Fibroblast of gingiva (primary cell): Measurements from ENCODE around the gene GRK5.
"Not testable (repeated sequence)": the region's sequence is repeated elsewhere in the genome, so short reads cannot be mapped to it uniquely, and the experiment has no call there.

Source experiments
- DNase-seq: peaks from one replicate; pipeline ENCODE4 v3.0.0-alpha.2; 2011; ENCODE audit warnings: low read depth

Gene GRK5

DNA sequence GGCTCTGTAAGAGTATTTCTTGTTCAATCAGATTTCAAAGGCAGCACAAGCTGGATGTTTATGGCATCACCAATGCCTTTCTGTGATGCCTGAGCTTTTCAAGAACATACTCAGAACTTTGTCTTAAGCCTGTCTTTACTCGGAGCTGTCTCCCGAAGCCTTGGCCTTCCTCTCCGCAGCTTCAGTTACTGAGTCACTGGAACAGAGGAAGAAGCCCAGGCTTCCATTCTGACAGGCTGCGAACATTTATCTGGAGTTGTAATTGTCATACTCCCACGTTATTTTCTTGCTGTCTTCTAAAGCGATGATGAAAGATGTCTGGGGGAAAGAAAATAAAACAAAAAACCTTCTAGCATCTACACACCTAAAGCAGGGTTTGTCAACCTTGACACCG, 43.9 kb downstream of the GRK5 start:
- no peak for DNase-seq

DNA sequence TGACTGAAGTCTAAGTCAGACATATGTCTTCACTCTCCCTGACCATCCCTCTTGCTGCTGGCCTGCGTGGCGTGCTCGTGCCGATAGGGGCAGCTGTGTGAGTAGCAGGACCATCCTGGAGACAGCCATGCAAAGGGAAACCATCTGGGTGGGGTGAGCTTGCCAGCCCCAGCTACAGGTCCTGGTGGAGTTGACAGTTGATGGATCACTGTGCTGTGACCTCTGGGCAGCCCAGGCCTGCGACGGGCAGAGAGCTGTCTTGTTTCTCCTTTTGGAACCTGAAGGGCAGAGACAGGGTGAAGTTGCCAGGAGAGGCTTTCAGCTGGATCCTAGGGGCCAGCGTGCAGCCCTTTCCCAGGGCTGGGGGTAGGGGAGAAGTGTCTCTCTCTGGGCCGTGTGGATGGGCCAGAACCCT, 44.7 kb downstream of the GRK5 start:
- peak; percentile 42 for DNase-seq

DNA sequence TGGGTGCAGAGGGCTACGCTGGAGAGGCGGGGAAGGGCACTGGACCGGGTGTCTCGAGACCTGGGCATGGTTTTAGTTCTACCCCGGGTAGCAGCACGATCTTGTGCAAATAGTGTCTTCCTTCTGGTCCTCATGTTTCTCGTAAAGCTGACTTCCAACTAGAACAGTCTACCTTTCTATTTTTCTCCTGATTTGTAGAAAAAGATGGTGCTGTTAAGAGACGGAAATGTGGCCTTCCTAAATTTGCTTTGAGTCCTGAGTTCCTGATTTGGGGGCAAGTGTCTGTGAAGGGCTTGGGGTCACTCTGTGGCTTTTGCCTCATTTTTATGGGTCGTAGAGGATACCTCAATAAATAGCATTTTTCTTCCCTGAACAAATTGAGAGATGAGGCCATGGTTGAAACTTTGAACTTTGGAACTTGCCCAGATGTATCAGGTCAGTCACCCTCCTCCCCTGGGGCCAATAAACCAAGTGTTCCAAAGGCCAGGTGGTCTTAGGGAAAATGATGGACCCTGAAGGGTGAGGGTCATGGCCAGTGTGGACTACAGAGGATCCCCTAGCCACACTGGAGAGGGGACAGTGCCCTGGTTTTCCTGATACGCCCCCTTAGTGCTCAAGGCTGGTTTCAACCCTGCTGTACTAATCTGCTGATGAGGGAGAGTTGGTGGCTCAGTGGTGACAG, 45.2 kb downstream of the GRK5 start:
- no peak for DNase-seq

DNA sequence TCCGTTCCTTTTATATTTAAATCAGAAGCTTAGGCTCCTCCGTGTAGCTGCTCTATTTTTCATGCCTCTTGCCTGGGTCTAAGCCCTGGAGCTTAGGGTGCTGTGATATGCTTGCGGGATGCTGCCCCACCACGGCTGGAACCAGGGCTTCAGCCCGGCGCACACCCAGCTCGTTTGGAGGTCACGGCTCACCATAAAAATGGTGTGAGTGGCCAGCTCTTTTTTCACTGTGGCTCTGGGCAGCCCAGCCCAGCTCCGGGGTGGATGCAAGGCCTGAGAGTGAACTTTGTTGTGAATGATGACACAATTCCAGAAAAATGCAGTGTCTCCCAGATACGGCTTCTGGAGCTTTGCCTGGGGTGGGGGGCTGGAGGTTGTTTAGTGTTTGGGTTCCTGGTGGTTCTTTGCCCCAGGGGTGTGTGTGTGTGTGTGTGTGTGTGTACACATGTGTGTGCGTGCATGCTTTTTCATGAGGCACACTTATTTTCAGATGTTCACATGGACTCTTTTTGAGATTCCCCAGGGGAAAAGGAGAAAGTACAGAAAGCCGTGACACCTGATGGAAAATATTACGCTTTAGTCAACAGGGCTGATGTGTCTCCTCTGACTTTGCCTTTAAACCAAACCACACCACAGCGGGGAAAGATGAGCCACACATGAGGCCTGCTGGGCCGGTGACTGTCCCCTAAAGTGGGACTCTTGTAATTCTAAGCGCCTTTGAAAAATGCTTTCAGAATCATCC, 46.2 kb downstream of the GRK5 start:
- DNase-seq: peak; percentile 96

DNA sequence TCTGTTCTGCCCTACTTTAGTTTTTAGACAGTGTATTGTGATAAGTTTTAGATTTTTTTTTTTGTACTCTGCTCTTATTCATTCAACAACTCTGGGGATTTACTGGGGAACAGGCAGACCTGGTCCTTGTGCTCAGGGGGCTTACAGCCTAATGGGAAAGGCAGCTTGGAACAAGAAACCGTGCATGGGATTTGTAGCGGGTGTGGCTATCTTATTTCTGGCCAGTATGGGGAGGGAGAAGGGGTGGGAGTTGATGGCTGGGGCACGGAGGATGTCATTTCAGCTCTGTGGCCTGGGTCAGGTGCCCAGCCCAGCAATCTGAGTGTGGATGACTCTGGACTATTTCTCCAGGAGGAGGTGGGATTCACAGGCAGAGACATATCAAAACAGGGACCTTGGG, 47.0 kb downstream of the GRK5 start:
- DNase-seq: no peak

DNA sequence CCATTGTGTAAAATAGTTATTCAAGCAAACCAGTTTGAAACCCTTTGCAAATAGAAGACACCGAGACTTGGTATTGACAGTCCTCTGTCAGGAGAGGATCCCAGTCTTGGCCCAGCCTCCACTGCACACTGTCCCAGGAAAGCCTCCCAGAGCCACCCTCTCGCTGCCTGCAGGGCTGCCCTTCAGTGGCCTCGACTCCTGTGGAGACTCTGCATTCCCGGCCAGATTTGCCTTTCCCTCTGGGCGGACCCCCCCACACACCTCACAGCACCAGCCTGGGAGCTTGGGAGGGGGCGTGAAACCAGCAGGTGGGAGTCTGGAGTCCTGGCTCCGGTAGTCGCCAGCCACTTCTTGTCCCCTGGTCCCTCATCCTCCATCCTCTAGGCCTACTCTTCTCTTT, 48.7 kb downstream of the GRK5 start:
- no peak for DNase-seq

DNA sequence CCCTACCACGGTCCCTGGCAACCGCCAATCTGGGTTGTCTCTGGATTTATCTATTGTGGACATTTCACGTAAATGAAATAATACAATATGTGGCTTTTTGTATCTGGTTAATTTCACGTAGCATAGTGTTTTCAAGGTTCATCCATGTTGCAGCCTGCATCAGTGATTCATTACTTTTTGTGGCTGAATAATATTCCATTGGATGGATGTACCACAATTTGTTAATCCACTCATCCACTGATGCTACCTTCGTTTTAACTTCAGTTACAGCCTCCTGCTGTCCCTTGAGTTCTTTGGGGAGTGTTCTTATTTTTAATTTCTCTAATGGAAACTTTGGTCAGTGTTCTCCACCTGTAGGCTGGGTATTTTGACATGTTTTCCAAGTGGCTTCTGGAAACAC, 49.5 kb downstream of the GRK5 start:
- DNase-seq: no peak

DNA sequence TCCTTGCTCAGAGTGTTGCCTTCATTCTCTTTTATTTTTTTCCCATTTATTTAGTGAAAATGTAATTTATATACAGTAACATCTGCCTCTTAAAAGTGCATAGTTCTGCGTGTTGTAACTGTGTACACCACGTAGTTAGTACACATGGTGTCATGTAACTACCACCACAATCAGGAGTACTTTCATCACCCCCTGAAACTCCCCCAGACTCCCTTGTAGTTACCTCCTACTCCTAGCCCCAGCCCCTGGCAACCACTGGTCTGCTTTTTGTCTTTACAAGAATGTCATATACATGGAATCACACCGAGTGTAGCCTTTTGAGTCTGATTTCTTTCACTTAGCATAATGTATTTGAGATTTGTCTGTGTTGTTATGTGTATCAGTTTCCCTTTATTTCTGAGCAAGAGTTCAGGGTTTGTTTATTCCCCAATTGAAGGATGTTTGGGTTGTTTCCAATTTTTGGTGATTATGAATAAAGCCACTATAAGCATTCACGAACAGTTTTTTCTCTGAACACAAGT, 50.6 kb downstream of the GRK5 start:
- no peak for DNase-seq

DNA sequence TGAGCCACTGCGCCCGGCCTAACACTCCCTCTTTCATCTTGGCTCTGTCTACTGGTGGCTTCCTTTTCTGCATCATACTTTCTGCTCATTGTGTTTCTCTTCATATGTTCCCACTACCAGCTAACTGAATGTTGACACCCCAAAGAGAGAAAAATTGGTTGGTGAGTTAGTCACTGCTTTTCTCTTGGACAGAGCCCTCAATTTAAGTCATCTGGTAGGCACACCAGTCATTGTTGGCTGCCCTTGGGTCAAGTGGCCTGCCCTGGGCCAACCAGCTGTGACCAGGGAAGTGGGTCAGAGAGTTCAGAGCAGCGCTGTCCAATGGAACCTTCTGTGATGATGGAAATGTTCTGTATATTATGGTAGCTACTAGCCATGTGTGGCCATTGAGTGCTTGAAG, 52.0 kb downstream of the GRK5 start:
- DNase-seq: no peak

DNA sequence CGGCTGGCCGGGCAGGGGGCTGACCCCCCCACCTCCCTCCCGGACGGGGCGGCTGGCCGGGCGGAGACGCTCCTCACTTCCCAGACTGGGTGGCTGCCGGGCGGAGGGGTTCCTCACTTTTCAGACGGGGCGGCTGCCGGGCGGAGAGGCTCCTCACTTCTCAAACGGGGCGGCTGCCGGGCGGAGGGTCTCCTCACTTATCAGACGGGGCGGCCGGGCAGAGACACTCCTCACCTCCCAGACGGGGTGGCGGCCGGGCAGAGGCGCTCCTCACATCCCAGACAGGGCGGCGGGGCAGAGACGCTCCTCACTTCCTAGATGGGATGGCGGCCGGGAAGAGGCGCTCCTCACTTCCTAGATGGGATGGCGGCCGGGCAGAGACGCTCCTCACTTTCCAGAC, 53.6 kb downstream of the GRK5 start:
- DNase-seq: not testable (repeated sequence)

DNA sequence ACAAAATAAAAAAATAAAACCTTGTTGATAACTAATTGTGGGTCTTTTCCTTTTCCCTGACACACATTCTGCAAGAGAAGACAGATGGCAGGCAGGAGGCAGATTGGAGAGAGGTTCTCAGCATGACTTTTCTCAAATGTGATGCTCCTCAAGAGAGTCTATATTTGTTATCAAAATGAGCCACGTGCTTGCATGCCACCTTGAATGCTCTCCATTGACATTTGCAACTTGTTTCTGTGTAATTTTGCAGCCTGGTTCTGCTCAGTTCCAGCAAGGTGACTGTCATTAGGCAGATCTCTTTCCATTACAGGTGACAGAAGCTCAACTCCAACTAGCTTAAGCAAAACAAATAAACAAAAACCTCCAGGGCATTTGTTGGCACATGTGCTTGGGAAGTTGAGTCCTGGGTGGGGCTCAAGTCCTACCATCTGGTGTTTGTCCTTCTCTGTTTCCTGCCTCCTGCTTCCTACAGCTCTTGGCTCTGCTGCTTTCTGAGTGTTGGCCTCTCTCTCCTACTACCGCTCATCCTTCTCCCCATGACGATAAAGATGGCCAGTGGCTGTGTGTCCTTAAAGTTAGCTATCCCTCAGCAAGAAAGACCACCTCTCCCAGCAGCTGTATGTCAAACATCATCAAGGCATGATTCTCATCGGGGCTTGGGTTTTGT, 56.7 kb downstream of the GRK5 start:
- DNase-seq: peak; percentile 28

DNA sequence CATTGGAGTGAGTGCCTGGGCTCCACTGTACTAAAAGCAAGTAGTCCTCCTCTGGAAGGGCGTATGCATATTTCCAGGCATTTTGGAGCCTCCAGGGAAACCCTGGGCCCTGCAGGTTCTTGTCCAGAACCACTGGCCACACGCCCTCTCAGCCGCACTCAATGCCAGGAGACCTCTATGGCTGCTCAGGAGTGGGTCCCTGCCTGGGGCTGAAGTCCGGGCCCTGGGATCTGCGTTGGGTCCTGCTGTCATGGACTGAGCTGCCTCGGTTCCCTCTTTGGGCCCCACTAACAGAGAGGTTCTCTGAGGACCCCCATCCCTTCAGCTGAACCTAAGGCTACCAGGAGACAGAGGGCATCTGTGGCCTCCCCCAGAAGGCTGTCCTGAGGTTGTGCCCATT, 58.3 kb downstream of the GRK5 start:
- DNase-seq: no peak

DNA sequence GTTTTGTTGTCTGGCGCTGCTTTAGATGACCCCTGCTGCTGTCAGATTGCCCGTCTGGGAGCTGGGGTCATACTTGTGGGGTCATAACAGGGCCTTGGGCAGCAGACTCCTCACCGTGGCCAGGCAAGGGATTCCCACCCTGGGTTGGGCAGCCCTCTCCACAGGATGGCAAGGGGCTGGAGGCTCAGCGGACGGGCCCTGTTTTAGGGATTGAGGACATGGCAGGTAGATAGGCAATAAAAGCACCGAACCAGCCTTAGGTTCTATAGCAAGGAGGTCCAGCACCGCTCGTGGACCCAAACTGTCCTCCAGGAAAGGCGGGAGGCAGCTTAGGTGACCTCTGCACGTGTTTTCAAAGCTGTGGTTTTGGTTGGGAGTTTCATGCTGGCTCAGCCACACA, 60.0 kb downstream of the GRK5 start:
- no peak for DNase-seq

DNA sequence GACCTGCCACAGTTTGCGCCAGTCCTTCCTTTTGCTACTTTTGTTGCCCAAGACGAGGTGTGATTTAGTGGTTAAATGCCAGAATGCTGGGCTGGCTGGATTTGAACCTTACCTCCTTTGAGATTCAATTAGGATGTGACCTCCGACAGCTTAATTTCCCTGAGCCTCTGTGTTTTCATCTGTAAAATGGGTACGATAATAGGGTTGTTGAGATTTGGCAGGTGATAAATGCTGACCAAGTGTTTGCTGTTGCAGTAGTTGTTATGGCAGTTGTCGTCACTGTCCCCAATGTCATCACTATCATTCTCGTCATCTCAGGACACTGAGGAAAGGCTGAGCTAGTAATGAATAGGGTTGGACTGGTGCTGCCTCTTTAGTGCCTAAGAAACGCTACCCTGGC, 61.1 kb downstream of the GRK5 start:
- DNase-seq: no peak

DNA sequence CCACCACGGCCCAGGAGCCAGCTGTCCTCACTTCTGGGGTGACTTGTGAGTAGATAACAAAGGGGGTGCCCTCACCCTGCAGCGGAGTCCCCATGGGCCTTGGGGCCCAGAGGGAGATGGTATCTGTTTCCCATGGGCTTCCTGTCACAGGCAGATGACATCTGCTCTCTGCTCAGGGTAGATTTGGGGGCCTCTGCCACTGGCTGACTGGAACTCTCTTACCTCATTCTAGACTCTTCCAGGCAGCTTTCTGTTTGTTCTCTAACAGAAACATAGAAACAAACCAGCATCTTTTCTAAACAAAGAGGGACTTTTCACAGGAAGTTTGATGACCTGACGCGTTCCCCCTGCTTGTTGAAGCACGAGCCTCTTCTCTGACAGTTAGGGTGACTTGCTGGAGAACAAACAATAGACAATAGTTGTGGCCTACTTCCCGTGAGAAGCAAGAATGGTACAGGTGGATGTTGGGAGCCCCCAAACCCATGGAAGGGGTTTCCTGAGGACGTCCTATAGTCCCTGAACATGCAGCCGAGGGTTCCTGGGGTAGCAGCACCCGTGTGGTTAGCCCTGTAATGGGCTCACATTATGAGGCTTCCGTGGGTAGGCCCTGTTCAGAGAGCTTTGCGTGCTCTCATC, 61.6 kb downstream of the GRK5 start:
- DNase-seq: no peak

DNA sequence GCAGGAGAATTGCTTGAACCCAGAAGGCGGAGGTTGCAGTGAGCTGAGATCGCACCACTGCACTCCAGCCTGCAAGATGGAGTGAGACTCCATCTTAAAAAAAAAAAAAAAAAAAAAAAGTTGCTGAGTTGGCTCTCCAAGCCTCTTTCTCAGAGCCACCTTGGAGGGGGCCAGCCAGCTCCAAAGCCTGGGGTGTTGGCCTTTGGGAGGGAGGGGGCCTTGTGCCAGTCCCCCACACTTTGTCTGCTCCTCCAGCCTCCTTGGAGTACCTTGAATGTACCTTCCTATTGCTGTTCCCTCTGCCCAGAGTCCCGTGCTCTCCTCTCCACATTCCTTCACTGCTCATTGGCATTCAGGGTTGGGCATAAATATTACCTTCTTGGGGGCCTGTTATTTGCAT, 62.4 kb downstream of the GRK5 start:
- DNase-seq: no peak

DNA sequence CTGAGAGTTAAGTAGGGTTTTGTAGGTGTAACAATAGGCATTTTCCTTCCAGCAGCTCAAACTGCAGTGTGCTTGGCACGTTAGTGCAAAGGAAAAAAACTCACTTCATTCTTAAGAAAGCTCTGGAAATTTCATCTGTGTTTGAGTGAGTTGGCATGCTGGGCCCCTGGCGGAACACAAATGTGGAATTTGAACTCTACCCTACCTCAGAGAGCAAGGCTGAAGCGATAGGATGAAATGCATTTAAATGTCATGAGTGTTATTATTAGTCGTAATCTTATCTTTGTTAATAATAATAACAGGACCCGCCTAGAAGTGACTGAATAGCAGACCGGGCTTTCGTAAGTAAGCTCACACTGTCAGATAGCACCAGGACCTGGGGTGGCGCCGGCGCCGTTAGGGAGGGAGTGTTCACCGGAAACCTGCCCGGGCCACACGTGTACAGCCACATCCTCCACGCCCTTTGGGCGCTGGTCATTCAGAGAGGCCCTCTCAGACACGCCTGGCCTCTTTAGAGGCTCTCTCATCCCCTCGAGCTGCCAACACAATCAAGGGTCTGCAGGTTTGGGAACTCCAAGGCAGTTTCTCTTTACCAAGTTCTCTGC, 63.5 kb downstream of the GRK5 start:
- DNase-seq: peak; percentile 41

DNA sequence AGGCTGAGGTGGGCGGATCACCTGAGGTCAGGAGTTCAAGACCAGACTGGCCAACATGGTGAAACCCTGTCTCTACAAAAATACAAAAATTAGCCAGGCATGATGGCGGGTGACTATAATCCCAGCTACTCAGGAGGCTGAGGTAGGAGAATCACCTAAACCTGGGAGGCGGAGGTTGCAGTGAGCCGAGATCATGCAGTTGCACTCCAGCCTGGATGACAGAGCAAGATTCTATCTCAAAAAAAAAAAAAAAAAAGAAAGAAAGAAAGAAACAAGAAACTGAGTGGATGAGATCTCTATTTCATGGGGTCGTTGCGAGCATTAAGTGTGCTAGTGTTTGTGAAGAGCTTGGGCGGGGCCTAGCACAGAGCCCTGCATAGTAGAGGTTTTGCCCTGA, 65.0 kb downstream of the GRK5 start:
- not testable (repeated sequence) for DNase-seq

DNA sequence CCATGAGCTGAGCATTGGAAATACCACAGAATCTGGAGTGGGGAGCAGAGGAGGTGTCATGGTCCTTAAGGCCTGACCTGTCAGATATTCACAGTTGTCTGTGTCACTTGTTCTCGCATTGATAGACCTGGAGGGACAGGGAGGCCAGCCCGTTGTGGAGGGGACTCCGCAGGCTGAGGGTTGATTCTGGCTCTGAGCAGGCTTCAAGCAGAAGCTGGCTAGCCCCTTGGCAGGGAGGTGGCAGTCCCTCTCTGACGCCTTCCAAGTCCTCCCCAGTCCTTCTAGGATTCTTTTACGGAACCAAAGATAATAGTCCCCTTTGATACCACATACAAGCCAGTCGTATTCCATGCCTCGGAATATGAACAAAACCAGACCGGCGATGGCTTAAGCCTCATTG, 65.4 kb downstream of the GRK5 start:
- DNase-seq: no peak

DNA sequence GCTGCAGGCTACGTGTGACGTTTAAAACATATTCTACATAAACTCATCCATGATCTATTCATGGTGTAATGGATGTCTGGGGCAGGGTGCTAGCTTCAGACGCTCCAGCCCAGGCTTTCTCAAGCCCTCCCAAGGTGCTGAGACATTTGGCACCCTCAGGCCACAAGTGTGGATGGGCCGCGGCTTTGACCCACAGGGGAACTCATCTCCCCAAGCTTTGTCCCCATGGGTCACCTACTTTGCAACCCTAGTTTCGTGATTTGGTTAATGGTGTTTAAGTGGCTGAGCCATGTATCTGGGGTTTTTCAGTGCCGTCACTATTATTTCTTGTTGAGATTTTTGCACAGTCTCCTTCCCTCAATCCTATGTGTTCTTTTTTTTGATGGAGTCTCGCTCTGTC, 66.0 kb downstream of the GRK5 start:
- no peak for DNase-seq

DNA sequence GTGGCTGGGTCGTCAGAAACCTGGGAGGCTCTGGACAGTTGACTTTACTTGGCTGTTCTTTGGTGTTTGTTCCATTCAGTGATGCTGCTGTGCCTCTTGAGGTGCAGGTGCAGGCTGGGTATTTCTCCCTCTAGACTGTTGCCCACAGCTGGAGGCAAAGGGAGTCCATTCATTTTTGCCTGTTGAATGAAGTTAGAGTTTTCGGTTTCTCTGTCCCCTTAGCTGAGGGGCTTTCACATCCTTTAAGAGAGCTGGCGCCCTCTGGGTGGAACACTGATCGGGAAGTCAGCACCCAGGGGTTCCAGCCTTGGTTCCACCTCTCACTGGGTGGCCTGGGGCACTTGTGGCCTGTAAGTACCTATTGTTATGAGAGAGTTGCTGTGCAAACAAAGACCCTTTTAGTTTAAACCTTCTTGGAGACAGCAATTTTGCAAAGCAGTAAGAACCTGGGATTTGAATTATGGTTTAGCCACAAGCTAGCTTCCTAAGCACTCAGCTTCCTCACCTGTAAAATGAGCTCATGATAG, 67.2 kb downstream of the GRK5 start:
- no peak for DNase-seq

DNA sequence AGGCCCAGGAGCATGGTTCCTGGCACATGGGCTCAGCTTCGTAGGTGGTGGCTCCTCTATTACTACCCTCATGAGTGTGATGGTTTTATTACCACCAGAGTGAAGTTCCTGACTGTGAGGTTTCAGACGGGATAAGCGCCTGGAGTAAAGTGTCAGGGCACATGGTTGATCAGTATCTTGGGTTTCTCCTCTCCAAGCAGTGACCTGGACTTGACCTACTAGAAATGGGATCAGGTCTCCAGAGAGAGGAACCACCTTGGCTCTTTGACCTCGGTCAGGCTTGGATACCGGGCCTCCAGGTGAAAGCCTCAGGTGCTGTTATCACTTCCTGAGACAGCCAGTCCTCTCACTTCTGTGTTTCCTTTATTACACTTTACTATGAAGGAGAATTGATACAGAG, 67.7 kb downstream of the GRK5 start:
- DNase-seq: no peak
